ENCODE measurements around the gene ZC3HAV1L. TPM values are rescaled to one million over a fixed set of nuclear protein-coding genes. Genes with fewer than 3 reads are reported as not detected.

Gene ZC3HAV1L
- total RNA-seq, 1 experiment from 2014 or later, result 27.3 TPM

- in situ Hi-C loops (cut with HindIII; ENCODE audit: low pct_unique_long_range_greater_than_20kb, low sequenced_read_pairs), result no loop called here
- ATAC-seq, result no peak
- POLR2A ChIA-PET, result no interaction called here
Observed at GRCh38 chr7:139066315-139066714, 30.5 kb upstream of the ZC3HAV1L start.

GRCh38 chr7:139065323-139065722 is 29.5 kb upstream of the ZC3HAV1L start:
- Histone ChIP-seq H3K36me3 (ENCODE audit: control insufficient read depth, insufficient read depth, low read length) (peaks cover 14% of the 10 kb centered on the region), H3K9me3 (ENCODE audit: control insufficient read depth, insufficient read depth, low read depth, low read length) (no peaks in the 10 kb centered on the region), H3K27ac (ENCODE audit: low read length) (no peak overlapping the region), H3K27me3 (ENCODE audit: control insufficient read depth, insufficient read depth, low read length) (no peaks in the 10 kb centered on the region), H3K4me3 (ENCODE audit: low read depth in 2 of 2, low read length in 2 of 2) (no peak overlapping the region), H3K4me1 (ENCODE audit: control insufficient read depth, insufficient read depth, low read length) (no peaks in the 10 kb centered on the region)
- ATAC-seq, result no peak
- no peak for DNase-seq (ENCODE audit: low read depth, low spot score)
- POLR2A ChIA-PET, result no interaction called here
- BruUV-seq (replicated peaks), result no TSS peak
- TF ChIP-seq POLR2AphosphoS5 (IDR thresholded peaks at IDR 0.05; ENCODE audit: low read depth, low read length) (no peak), TCF7L2 (IDR thresholded peaks at IDR 0.05; ENCODE audit: low read depth, low read length) (no peak), SIN3A (IDR thresholded peaks at IDR 0.05; ENCODE audit: borderline replicate concordance, insufficient read depth, low read depth, low read length) (no peak), REST (IDR thresholded peaks at IDR 0.05; ENCODE audit: insufficient read depth in 1 of 2, low read depth in 2 of 2, low read length in 1 of 2) (no peak)
- TF ChIP-seq, protein P1, sequence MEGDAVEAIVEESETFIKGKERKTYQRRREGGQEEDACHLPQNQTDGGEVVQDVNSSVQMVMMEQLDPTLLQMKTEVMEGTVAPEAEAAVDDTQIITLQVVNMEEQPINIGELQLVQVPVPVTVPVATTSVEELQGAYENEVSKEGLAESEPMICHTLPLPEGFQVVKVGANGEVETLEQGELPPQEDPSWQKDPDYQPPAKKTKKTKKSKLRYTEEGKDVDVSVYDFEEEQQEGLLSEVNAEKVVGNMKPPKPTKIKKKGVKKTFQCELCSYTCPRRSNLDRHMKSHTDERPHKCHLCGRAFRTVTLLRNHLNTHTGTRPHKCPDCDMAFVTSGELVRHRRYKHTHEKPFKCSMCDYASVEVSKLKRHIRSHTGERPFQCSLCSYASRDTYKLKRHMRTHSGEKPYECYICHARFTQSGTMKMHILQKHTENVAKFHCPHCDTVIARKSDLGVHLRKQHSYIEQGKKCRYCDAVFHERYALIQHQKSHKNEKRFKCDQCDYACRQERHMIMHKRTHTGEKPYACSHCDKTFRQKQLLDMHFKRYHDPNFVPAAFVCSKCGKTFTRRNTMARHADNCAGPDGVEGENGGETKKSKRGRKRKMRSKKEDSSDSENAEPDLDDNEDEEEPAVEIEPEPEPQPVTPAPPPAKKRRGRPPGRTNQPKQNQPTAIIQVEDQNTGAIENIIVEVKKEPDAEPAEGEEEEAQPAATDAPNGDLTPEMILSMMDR (IDR thresholded peaks at IDR 0.05), result no peak
- in situ Hi-C loops (cut with HindIII; ENCODE audit: low pct_unique_long_range_greater_than_20kb, low sequenced_read_pairs), result no loop called here
- intact Hi-C loops (cut with micrococcal nuclease; ENCODE audit: unreplicated experiment), result no loop called here
- CTCF ChIA-PET, result no interaction called here

More at GRCh38 chr7:139066315-139066714, 30.5 kb upstream of the ZC3HAV1L start:
- Histone ChIP-seq H3K27ac (ENCODE audit: low read length) (no peak overlapping the region), H3K9me3 (ENCODE audit: control insufficient read depth, insufficient read depth, low read depth, low read length) (no peaks in the 10 kb centered on the region), H3K36me3 (ENCODE audit: control insufficient read depth, insufficient read depth, low read length) (peaks cover 10% of the 10 kb centered on the region), H3K4me3 (ENCODE audit: low read depth in 2 of 2, low read length in 2 of 2) (no peak overlapping the region), H3K4me1 (ENCODE audit: control insufficient read depth, insufficient read depth, low read length) (no peaks in the 10 kb centered on the region), H3K27me3 (ENCODE audit: control insufficient read depth, insufficient read depth, low read length) (no peaks in the 10 kb centered on the region)
- CTCF ChIA-PET, result no interaction called here
- TF ChIP-seq SIN3A (IDR thresholded peaks at IDR 0.05; ENCODE audit: borderline replicate concordance, insufficient read depth, low read depth, low read length) (no peak), REST (IDR thresholded peaks at IDR 0.05; ENCODE audit: insufficient read depth in 1 of 2, low read depth in 2 of 2, low read length in 1 of 2) (no peak), POLR2AphosphoS5 (IDR thresholded peaks at IDR 0.05; ENCODE audit: low read depth, low read length) (no peak)
- no TSS peak for BruUV-seq (replicated peaks)
- intact Hi-C loops (cut with micrococcal nuclease; ENCODE audit: unreplicated experiment), result no loop called here
- DNase-seq (ENCODE audit: low read depth, low spot score), result no peak
